Measurements from ENCODE around the gene KIAA1210.

The KIAA1210 gene

GRCh38 chrX:119127650-119128049 is at the start of gene KIAA1210:
Gene KIAA1210, minus strand, starts transcription at chrX:119127812. Its CDS starts 4,170 bp downstream, at chrX:119123642.
- no peak for DNase-seq (ENCODE audit: low read depth in 2 of 2)

GRCh38 chrX:119177278-119177677 is 49.7 kb upstream of the KIAA1210 start:
- DNase-seq (ENCODE audit: low read depth in 2 of 2): no peak

- no peak for DNase-seq (ENCODE audit: low read depth in 2 of 2)
Observed at GRCh38 chrX:119174900-119175299, 47.3 kb upstream of the KIAA1210 start.

GRCh38 chrX:119168104-119168503 is 40.5 kb upstream of the KIAA1210 start:
- DNase-seq (ENCODE audit: low read depth in 2 of 2): no peak

GRCh38 chrX:119158226-119158625 is 30.6 kb upstream of the KIAA1210 start:
- no peak for DNase-seq (ENCODE audit: low read depth in 2 of 2)

- DNase-seq (ENCODE audit: low read depth in 2 of 2): no peak
Observed at GRCh38 chrX:119156241-119156640, 28.6 kb upstream of the KIAA1210 start.

GRCh38 chrX:119155416-119156035 is 27.9 kb upstream of the KIAA1210 start:
- DNase-seq (ENCODE audit: low read depth in 2 of 2): no peak

GRCh38 chrX:119151051-119151380 is 23.4 kb upstream of the KIAA1210 start:
- DNase-seq (ENCODE audit: low read depth in 2 of 2): no peak

- DNase-seq (ENCODE audit: low read depth in 2 of 2): no peak
Observed at GRCh38 chrX:119150163-119151050, 22.8 kb upstream of the KIAA1210 start.

- no peak for DNase-seq (ENCODE audit: low read depth in 2 of 2)
Observed at GRCh38 chrX:119147486-119147885, 19.9 kb upstream of the KIAA1210 start.

- no peak for DNase-seq (ENCODE audit: low read depth in 2 of 2)
Observed at GRCh38 chrX:119145241-119145653, 17.6 kb upstream of the KIAA1210 start.

GRCh38 chrX:119134466-119134865 is 6.9 kb upstream of the KIAA1210 start:
- DNase-seq (ENCODE audit: low read depth in 2 of 2): no peak

GRCh38 chrX:119132961-119133360 is 5.3 kb upstream of the KIAA1210 start:
- DNase-seq (ENCODE audit: low read depth in 2 of 2): no peak

- no peak for DNase-seq (ENCODE audit: low read depth in 2 of 2)
Observed at GRCh38 chrX:119132316-119132715, 4.7 kb upstream of the KIAA1210 start.

- DNase-seq (ENCODE audit: low read depth in 2 of 2): no peak
Observed at GRCh38 chrX:119130911-119131310, 3.3 kb upstream of the KIAA1210 start.

- no peak for DNase-seq (ENCODE audit: low read depth in 2 of 2)
Observed at GRCh38 chrX:119121341-119121740, 6.3 kb downstream of the KIAA1210 start.

GRCh38 chrX:119118780-119119395 is 8.7 kb downstream of the KIAA1210 start:
- peak; percentile 22 to 27 for DNase-seq (ENCODE audit: low read depth in 2 of 2)

GRCh38 chrX:119107206-119107605 is 20.4 kb downstream of the KIAA1210 start:
- no peak for DNase-seq (ENCODE audit: low read depth in 2 of 2)

GRCh38 chrX:119105826-119106225 is 21.8 kb downstream of the KIAA1210 start:
- DNase-seq (ENCODE audit: low read depth in 2 of 2): no peak

- no peak for DNase-seq (ENCODE audit: low read depth in 2 of 2)
Observed at GRCh38 chrX:119101168-119101567, 26.4 kb downstream of the KIAA1210 start.

GRCh38 chrX:119095936-119096335 is 31.7 kb downstream of the KIAA1210 start:
- DNase-seq (ENCODE audit: low read depth in 2 of 2): no peak

- DNase-seq (ENCODE audit: low read depth in 2 of 2): no peak
Observed at GRCh38 chrX:119094819-119095218, 32.8 kb downstream of the KIAA1210 start.

Data from stimulated activated CD8-positive, alpha-beta memory T cell treated with anti-CD3 and anti-CD28 coated beads, Interleukin-2, amount 100 ng/mL, for 48 hours (primary cell).